HG03342 (cell line): ENCODE data around the gene WDR91.
"Not testable (repeated sequence)": the region's sequence is repeated elsewhere in the genome, so short reads cannot be mapped to it uniquely, and the experiment has no call there.

Experiments used
- ATAC-seq: cut with Tn5 transposase; IDR thresholded peaks from one replicate; pipeline ENCODE4 v1.9.1; 2021; ENCODE audit warnings: mild to moderate bottlenecking, moderate library complexity; ENCODE audit not compliant: unreplicated experiment

WDR91 gene

DNA sequence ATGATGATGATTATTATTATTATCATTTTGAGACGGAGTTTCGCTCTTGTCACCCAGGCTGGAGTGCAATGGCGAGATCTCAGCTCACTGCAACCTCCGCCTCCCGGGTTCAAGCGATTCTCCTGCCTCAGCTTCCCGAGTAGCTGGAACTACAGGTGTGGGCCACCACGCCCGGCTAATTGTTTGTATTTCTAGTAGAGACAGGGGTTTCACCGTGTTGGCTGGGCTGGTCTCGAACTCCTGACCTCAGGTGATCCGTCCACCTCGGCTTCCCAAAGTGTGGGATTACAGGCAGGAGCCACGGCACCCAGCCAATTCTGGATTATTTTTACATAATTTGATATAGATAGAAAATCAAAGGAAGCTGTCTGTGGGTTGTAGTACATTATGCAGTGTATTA lies 22.8 kb upstream of the WDR91 start:
- ATAC-seq: not testable (repeated sequence)

GRCh38 chr7:135233570-135233969 lies 22.2 kb upstream of the WDR91 start, which contains the start of gene STRA8:
Gene STRA8 (plus strand): TSS chr7:135233838. CDS start chr7:135240525, 6,687 bp downstream.
- ATAC-seq: no peak

DNA sequence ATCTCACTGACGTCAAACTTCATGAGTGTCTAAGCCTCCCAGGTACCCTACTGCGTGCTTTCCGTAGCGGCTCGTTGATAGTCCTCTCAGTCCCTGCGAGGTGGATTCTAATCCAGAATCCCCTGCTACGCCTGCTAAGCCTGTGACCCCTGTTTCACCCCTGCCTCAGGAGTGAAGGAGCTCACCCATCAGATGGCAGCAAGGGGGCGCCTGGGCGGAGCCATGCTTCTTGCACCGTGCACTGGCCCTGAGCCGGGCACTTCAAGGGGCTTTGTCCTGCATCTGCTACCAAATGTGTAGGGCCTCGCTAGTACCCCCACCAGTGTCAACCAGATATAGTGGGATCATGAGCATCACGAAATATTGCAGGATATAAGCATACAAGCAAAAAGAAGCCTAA lies 21.4 kb upstream of the WDR91 start:
- ATAC-seq: no peak

DNA sequence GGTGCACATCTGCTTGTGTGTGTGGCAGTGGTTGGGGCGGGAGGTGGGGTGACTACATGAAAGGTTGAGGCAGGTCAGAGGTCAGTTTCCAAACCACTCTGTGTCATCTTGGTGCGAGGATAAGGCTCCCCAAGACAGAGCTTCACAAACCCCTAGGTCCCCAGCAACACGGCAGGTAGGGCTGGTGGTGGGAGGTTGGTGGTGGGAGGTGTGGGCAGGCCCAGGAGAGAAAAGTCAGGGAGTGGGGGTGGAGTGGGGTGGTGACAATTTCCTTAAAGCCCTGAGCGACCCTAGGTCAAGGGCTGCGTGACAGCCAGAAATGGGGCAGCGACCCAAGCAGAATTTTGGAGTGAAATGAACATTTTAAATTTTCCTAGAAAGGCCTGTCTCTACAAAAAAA lies 20.8 kb upstream of the WDR91 start:
- no peak for ATAC-seq

GRCh38 chr7:135231686-135232085 lies 20.4 kb upstream of the WDR91 start:
- no peak for ATAC-seq

- no peak for ATAC-seq
These were observed 12.7 kb upstream of the WDR91 start for GRCh38 chr7:135224027-135224426.

DNA sequence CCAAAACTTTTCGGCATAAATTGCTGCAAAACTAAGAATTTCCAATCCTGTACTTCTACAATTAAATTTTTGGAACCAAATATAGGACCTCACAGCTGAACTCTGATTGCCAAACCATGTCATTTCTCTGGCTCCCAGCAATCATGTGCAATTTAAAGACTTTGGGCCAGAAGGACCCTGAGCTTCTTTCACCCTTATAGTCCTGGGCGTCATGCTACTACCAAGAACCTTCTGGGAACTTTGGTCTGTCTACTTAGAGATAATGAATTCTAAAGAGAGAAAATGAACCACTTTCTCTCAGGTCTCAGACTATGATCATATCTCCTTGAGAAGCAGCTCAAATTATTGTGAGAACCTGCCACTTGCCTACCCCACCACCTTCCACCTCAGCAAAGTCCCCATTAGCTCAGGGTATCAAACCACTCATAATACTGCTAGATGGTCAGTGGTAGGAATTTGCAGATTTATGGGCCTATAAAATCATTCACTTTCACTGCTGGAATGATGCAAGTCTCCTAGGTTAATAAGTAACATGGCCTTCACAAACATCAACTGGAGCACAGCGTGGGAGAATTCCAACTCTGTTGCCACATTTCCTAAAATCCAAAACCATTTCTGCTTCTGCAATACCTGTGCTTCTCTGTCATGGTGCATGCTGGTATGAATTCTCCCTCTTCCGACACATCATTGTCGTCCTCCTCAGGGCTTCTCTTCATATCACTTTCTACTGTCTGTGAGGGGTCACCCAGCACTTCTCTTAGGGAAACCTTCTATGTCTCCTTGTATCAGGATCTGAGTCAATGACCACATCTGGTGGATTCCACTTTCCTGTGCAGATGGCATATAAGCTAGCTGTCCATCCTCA lies 6.6 kb upstream of the WDR91 start:
- ATAC-seq: no peak

DNA sequence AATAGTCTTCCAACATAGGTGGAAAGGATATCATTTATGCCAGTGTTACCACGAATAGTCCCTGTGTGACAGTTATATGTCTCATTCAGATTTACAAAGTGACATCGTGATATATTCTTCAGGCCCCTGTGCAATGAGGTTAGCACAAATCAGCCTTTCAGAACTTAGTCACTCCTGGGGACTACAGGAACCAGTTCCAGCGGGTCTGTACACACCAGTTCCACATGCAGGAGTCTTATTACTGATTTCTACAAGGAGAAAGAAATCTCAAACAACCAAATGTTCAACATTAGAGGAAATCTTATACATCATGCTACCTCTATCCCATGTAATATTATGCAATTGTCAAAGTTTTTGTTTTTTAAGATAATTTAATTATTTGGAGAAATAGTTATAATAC lies 4.4 kb upstream of the WDR91 start:
- ATAC-seq: no peak

GRCh38 chr7:135215180-135215579 lies 3.9 kb upstream of the WDR91 start:
- ATAC-seq: no peak

- ATAC-seq: no peak
These were observed 2.5 kb upstream of the WDR91 start for GRCh38 chr7:135213831-135214230.

GRCh38 chr7:135211946-135212685 lies 790 bp upstream of the WDR91 start:
- ATAC-seq: not testable (repeated sequence)

DNA sequence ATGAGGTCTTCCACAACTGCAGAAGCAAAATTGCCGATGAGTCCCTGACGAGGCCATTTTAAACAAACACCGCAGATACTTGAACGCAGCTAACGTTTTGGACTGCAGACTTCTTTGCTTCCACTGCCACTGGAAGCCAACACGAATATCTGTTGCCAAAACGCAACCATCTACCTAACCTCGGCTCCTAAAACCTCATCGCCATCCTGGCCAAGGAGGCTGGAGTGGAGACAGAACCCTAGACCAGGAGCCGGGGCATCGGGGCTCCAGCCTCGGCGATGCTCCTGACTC lies 493 bp downstream of the WDR91 start:
- peak; percentile 0 for ATAC-seq

DNA sequence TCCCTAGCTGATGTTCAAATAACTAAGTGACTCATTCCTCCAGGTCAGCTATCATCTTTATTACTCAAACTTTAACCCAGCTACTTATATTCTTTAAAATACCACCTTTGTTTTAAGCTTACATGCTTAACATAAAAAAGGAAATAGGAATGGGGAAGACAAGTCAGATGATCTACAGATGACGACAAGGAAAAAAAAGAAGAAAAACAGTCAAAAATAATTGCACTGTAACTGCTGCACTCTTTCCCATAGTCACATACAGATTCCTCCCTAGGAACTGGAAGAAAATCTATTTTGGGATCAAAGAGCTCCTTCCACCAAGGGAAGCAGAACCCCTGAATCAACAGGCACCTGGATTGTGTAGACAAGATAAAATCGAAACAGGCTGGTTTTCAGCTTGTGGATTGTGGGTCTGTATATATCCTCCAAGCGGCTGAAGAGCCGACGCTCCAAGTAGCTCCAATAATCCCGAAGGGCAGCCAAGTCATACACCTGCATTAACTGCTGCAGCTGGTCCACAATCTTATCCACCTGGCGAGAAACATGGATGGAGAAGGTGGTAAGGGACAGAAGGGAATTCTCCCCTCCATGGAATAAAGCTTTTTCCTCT lies 2.0 kb downstream of the WDR91 start:
- ATAC-seq: no peak

- ATAC-seq: no peak
These were observed 3.1 kb downstream of the WDR91 start for GRCh38 chr7:135208102-135208793.

GRCh38 chr7:135207406-135208101 lies 3.8 kb downstream of the WDR91 start:
- no peak for ATAC-seq

DNA sequence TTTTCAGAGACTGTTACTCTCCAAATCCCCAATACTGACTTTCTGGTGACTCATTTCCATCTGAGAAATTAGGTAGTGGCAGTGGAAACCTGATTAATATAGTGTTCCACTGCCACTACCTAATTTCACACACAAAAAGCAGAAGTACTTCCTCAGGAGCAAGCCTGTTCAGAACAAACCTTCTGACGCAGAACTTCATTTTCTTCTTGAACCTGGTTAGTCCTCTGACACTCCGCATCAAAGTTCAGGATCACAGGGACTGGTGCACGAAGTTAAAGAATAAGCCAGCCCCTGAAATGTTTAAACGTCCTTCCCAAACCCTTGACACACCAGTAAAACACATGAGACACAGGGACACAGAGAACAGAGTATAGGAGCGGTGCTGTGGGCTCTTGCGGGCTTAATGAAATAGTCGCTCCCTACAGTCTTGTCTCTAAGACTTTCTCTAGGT lies 4.4 kb downstream of the WDR91 start:
- peak; percentile 25 for ATAC-seq

DNA sequence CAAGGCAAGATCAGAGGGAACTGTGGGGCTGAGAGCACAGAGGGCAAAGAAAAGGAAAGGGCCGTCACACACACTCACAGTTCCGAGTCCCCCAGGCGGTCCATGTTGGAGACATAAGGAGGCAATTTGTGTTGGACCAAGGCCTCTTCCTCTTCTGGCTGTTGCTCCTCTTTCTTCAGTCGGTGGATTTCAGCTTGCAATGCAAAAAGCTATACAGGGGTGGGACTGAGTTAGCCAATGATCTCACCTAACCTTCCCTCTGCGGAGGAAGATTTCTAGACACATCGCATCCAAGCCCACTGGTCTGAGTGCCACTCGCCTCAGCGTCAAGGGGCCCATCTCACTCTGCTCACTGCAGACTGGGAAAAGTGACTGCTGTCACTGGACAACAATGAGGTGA lies 5.5 kb downstream of the WDR91 start:
- no peak for ATAC-seq

DNA sequence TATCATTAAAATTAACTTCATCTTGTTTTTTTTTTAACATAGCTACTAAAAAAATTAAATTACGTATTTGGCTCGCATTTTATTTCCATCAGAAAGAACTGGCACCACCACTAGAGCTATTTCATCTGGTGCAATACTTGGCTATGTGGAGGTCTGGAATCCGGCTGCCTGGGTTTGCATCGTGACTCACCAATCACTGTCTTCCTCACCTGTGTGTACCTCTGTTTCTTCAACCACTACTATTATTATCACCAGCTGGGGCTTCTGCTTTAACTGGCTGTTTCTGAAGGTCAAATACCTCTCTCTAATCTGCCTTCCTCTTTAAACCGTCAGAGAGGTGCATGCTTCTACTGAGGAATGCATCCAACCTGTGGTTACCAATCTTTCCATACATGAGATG lies 6.5 kb downstream of the WDR91 start:
- ATAC-seq: no peak

DNA sequence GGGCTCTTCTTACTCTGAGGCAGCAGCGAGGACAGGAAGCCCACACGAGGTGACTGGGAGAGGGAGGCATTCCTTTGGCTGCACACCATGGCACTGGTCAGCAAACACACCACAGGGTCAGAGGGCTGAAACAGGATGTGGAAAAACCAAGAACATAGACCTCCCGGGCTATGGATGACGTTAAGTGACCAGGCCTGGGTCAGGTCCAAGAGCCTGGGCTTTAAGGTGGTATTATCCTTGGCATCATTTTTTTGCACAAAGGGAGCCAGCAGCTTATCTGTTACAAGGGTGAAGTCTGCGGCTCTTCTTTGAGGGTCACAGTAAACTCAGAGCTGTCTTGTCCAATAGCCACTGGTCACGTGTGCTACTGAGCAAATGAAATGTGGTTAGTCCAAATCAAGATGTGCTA lies 7.0 kb downstream of the WDR91 start:
- ATAC-seq: no peak

DNA sequence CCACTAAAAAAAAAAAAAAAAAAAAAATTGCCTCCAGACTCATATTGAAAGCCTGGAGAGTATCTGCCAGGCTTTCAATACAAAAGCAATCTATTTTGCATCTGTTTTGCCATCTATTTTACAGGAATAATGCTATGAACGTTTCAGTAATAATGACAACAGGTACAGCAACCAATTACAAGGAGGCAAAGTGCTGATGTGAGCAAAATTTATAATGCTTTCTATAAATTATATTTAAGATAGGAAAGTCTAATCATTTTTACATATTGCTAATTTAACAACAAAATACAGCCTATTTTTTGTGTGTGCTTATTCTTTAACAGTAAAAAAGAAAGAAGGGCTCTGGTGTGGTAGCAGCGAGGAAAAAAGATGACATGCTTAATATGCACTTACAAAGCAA lies 10.0 kb downstream of the WDR91 start:
- no peak for ATAC-seq
